GM19239 (cell line): ENCODE data around the gene AGO3.
A peak's percentile ranks its signal among the peaks of the same experiment; 100 is the strongest.
"Not testable (repeated sequence)": the region's sequence is repeated elsewhere in the genome, so short reads cannot be mapped to it uniquely, and the experiment has no call there.

Source experiments
- DNase-seq: peaks from one replicate; pipeline ENCODE4 v3.0.0; 2011; ENCODE audit warnings: low spot score; ENCODE audit not compliant: insufficient read length
- FAIRE-seq: peaks from 2 replicates; lab custom pipeline; 2011; peaks lifted over from hg19 to GRCh38; lab: Jason Lieb, UNC

Gene AGO3

GRCh38 chr1:35980090-35980489, 49.2 kb downstream of the AGO3 start:
- FAIRE-seq (no peak), DNase-seq (no peak)

GRCh38 chr1:35988237-35988636, 57.3 kb downstream of the AGO3 start:
- FAIRE-seq = no peak

GRCh38 chr1:36006941-36007500, 76.1 kb downstream of the AGO3 start:
- DNase-seq (no peak), FAIRE-seq (no peak)

More at GRCh38 chr1:35988237-35988636, 57.3 kb downstream of the AGO3 start:
- DNase-seq = no peak

GRCh38 chr1:36007741-36008140, 76.8 kb downstream of the AGO3 start:
- DNase-seq = no peak
- no peak for FAIRE-seq

- FAIRE-seq = no peak
Observed at GRCh38 chr1:36008546-36009197, 77.8 kb downstream of the AGO3 start.

GRCh38 chr1:36014722-36015220, 83.9 kb downstream of the AGO3 start:
- no peak for DNase-seq
- FAIRE-seq = no peak

More at GRCh38 chr1:36008546-36009197, 77.8 kb downstream of the AGO3 start:
- DNase-seq = no peak

GRCh38 chr1:36016686-36017085, 85.8 kb downstream of the AGO3 start:
- FAIRE-seq (no peak), DNase-seq (no peak)

- FAIRE-seq = peak; percentile 95
Observed at GRCh38 chr1:36023098-36023769, 92.3 kb downstream of the AGO3 start.

GRCh38 chr1:36024024-36024423, 93.1 kb downstream of the AGO3 start:
- DNase-seq, FAIRE-seq: not testable (repeated sequence)

More at GRCh38 chr1:36023098-36023769, 92.3 kb downstream of the AGO3 start:
- peak; percentile 3 for DNase-seq

- no peak for DNase-seq
- no peak for FAIRE-seq
Observed at GRCh38 chr1:36024847-36025246, 93.9 kb downstream of the AGO3 start.

- FAIRE-seq (no peak), DNase-seq (no peak)
Observed at GRCh38 chr1:36027766-36028165, 96.9 kb downstream of the AGO3 start.

GRCh38 chr1:36031441-36031840, 100.5 kb downstream of the AGO3 start:
- DNase-seq = no peak
- FAIRE-seq = no peak

- no peak for FAIRE-seq
- no peak for DNase-seq
Observed at GRCh38 chr1:36034692-36035091, 103.8 kb downstream of the AGO3 start.

- FAIRE-seq = no peak
- DNase-seq = no peak
Observed at GRCh38 chr1:36035154-36035553, 104.2 kb downstream of the AGO3 start.

- FAIRE-seq (no peak), DNase-seq (no peak)
Observed at GRCh38 chr1:36040238-36040637, 109.3 kb downstream of the AGO3 start.

GRCh38 chr1:36051821-36052220, 120.9 kb downstream of the AGO3 start:
- no peak for DNase-seq
- FAIRE-seq = no peak

- FAIRE-seq (no peak), DNase-seq (no peak)
Observed at GRCh38 chr1:36053978-36054377, 123.1 kb downstream of the AGO3 start.

GRCh38 chr1:36055706-36056105, 124.8 kb downstream of the AGO3 start:
- FAIRE-seq = no peak
- no peak for DNase-seq

- FAIRE-seq (peak; percentile 37), DNase-seq (no peak)
Observed at GRCh38 chr1:36062315-36062714, 131.4 kb downstream of the AGO3 start.

- FAIRE-seq (no peak), DNase-seq (no peak)
Observed at GRCh38 chr1:36067871-36068270, 137.0 kb downstream of the AGO3 start.

- no peak for DNase-seq
- no peak for FAIRE-seq
Observed at GRCh38 chr1:36068866-36069265, 138.0 kb downstream of the AGO3 start.
